ENCODE data around the gene RASSF4.
"Not testable (repeated sequence)": the region's sequence is repeated elsewhere in the genome, so short reads cannot be mapped to it uniquely, and the experiment has no call there.

Gene RASSF4

GRCh38 chr10:44992070-44992731 lies 32.6 kb downstream of the RASSF4 start:
- no peak for DNase-seq

GRCh38 chr10:44992732-44993225 lies 33.2 kb downstream of the RASSF4 start:
- no peak for DNase-seq

- DNase-seq = no peak
Observed at GRCh38 chr10:44993226-44993921, 33.8 kb downstream of the RASSF4 start.

- no peak for DNase-seq
Observed at GRCh38 chr10:44993922-44994751, 34.5 kb downstream of the RASSF4 start.

- DNase-seq = no peak
Observed at GRCh38 chr10:44994752-44995530, 35.3 kb downstream of the RASSF4 start.

- DNase-seq = no peak
Observed at GRCh38 chr10:44995581-44995913, 35.9 kb downstream of the RASSF4 start.

GRCh38 chr10:44995914-44996669 lies 36.5 kb downstream of the RASSF4 start:
- no peak for DNase-seq

- DNase-seq = no peak
Observed at GRCh38 chr10:44997105-44997748, 37.6 kb downstream of the RASSF4 start.

DNA sequence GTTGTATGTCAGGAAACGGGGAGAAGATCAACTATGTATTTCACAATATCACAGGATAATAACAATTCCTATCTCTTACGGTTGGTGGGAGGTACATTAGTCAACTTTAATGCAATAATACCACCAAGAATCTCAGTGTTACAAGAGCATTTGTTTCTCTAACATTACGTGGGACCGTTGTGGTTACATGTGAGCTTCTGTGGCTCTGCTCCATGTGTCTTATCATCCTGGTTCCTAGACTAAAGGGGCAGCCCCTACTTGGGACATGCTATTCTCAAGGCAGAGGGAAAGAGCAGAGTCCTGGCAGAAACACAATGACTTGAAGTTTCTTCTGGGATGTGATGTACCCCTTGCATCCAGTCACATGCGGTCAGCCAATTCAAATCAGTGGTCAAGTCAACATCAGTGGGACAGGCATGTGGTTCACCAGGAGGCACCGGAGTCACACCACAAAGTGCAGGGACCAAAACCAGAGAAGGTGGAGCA lies 38.6 kb downstream of the RASSF4 start:
- no peak for DNase-seq

DNA sequence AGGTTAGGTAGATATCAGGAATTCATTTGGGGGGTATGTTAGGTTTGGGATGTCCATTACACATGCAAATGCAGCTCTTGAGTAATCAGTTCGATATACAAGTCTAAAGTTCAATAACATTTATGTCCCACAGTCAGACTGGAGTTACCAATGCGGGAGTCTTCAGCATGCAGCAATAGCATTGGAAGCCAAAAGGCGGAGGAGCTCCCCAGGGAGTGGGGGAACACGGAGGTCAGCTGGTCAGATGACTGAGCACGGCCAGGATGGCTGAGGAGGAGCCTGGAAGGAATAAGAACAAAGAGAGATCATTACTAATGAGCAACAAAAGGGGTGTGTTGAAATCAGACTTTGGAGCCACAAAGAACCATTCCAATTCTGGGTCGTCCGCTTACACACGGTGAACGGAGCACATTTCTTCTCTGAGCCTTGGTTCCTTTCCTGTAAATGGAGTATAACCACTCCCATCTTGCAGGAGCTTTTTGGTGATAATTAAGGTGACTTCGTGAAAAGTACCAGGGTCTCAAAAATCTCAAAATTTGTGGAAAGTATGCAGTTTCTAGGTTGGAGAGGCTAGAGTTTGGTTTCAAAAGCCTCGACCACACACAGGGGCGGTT lies 40.6 kb downstream of the RASSF4 start:
- no peak for DNase-seq

DNA sequence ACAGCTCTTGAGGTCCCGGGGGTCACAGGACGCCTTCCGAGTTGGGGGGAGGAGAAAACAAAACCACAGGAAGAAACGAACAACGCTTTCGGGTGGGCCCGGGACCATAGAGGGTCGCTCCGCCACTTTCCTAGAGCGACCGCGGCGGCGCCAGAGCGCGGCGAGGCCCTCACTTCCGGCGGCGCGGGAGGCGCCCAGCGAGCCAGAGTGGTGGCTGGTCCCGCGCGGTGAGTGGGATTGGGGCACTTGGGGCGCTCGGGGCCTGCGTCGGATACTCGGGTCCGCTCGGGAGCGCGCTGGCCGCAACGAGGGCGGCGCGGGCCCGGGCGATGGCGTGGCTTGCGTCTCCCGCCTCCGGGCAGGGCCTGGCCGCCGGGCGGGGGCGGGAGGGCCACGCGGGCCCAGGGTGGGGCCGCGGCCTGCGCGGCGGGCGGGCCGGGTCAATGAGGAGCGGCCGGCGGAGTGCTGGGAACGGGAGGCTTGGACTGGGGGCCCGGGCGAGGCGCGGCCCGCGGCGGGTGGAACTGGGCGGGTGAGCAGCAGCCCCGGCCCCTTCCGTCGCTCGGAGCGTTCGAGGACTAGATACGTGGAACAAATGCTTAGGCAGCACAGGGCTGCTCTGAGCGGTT lies 41.3 kb downstream of the RASSF4 start, which contains the start of gene ZNF22:
ZNF22 (plus strand) TSS at position 172 of the 629 bp plus-strand sequence. CDS start 2,446 bp downstream, outside the sequence.
- no peak for DNase-seq

DNA sequence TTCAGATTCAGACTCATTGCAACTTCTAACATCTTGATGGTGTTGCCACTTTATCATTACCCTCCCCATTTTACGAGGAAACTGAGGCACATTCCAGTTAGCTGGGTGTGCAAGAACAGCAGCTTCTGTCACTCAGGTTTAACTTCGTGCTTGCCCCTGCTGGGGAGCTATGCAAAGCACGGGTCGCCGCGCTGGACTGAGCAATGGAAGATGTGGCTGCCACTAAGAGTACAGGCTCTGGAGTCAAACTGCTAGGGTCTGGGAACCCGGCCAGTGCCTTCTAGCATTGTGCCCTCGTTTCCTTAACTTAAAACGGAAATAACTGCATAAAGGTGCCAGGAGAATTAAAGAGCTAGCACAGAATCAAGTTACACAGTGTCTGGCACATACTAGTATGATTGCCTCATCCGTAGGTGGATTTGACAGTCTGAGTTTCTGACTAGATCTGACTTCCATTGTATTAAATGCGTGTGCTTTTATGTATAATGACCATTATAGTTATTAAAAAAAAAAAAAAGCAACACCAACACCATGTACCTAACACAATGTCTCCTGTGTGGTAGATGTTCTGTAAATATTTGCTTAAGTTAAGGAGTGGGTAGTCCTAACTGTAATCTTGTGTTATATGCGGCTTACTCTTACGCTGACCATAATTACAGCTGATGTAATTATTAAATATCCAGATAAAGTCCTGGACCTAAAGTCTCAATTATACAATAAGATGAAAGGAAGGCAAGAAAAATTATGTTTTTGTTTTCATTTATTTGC lies 42.0 kb downstream of the RASSF4 start:
- DNase-seq = peak; percentile 79

DNA sequence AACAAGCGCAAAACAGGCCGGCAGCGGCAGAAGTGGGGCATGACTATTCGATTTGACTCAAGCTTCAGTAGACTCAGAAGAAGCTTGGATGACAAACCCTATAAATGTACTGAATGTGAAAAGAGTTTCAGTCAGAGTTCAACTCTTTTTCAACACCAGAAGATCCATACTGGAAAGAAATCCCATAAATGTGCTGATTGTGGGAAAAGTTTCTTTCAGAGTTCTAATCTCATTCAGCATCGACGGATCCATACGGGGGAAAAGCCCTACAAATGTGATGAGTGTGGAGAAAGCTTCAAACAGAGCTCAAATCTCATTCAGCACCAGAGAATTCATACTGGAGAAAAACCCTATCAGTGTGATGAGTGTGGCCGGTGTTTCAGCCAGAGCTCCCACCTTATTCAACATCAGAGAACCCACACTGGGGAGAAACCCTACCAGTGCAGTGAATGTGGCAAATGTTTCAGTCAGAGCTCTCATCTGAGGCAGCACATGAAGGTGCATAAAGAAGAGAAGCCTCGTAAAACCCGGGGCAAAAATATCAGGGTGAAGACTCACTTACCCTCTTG lies 43.9 kb downstream of the RASSF4 start:
- no peak for DNase-seq

DNA sequence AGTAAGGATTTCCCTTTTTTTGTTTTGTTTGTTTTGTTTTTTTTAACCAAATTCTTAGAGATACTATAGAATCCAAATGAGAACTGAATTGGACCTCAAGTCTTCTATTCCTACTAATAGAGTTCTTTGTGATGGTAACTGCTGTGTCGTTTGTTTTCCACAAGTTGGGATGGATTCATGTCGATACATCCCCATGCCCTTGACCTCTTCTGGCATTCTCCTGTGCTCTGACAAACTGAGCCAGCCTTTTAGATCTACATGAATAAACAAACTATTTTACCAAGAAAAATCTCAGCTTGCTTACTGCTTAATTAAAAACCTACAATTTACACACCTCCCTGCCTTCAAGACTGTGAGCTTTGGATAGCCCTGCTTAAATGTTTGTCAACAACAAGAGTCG lies 45.1 kb downstream of the RASSF4 start:
- DNase-seq = no peak

- DNase-seq = no peak
Observed at GRCh38 chr10:45005284-45005683, 45.7 kb downstream of the RASSF4 start.

GRCh38 chr10:45006276-45007030 lies 46.9 kb downstream of the RASSF4 start:
- no peak for DNase-seq

GRCh38 chr10:45008524-45009161 lies 49.0 kb downstream of the RASSF4 start:
- peak; percentile 22 for DNase-seq

DNA sequence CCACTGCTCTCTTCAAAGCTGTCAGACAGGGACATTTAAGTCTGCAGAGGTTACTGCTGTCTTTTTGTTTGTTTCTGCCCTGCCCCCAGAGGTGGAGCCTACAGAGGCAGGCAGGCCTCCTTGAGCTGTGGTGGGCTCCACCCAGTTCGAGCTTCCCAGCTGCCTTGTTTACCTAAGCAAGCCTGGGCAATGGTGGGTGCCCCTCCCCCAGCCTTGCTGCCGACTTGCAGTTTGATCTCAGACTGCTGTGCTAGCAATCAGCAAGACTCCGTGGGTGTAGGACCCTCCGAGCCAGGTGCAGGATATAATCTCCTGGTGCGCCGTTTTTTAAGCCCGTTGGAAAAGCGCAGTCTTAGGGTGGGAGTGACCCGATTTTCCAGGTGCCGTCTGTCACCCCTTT lies 55.0 kb downstream of the RASSF4 start:
- DNase-seq = not testable (repeated sequence)

All from NCI-H2029 treated with DMSO at 0.1 percent for 48 hours (cell line).